ENCODE measurements around the gene ARF1.
A peak's percentile ranks its signal among the peaks of the same experiment; 100 is the strongest.

The ARF1 gene

DNA sequence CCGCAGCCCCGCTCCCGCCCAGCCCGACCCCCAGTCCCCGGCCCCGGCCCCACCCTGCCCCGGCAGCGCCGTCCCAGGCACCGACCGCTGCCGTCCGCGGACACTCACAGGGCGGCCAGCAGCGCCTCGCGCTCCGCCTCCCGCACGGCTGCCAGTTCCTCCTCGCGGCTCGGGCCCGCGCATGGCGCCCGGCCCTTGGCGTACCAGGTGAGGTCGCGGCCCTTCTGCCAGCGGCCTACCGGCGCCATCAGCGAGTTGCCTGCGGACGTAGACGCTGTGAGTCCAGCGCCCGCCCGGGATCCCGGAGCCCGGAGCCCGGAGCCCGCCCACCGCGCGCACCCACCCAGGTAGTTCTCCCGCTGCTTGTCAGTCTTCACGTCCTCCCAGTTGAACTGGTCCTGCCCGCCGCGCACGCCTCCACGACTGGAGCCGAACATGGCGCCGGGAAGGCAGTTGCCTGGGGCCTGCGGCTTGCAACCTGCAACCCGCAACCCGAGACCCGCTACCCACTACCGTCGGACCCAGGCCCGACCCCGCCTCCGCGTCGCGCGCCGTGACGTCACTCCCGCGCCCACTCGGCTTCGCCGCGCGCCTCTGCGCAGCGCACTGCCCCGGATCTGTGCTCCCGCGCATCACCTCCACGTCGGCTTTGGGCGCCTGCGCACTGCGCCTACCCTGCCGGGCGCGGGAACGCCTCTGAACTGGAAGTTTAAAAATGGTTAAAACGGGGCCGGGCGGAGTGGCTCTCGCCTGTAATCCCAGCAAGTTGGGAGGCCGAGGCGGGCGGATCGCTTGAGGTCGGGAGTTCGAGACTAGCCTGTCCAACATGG, 20.5 kb downstream of the ARF1 start, which contains the start of gene C1orf35 (continued):
- peak; percentile 78 for TF ChIP-seq ZBTB10 (tag by site-specific recombination; IDR thresholded peaks at IDR 0.05)
- TF ChIP-seq ZNF266 (tag by site-specific recombination; IDR thresholded peaks at IDR 0.05; ENCODE audit: low read depth) = no peak
- TF ChIP-seq ZNF239 (tag by site-specific recombination; IDR thresholded peaks at IDR 0.05) = no peak
- no peak for TF ChIP-seq ZNF311 (tag by site-specific recombination; IDR thresholded peaks at IDR 0.05; ENCODE audit: borderline replicate concordance)
- peak; percentile 88 for TF ChIP-seq HIC1 (tag by site-specific recombination; IDR thresholded peaks at IDR 0.05)
- TF ChIP-seq TSHZ1 (tag by site-specific recombination; IDR thresholded peaks at IDR 0.05; ENCODE audit: borderline replicate concordance) = no peak; the same call in 1 of the 2 replicates
- no peak for TF ChIP-seq ZNF530 (tag by site-specific recombination; IDR thresholded peaks at IDR 0.05; ENCODE audit: low read depth)
- TF ChIP-seq, protein P1, sequence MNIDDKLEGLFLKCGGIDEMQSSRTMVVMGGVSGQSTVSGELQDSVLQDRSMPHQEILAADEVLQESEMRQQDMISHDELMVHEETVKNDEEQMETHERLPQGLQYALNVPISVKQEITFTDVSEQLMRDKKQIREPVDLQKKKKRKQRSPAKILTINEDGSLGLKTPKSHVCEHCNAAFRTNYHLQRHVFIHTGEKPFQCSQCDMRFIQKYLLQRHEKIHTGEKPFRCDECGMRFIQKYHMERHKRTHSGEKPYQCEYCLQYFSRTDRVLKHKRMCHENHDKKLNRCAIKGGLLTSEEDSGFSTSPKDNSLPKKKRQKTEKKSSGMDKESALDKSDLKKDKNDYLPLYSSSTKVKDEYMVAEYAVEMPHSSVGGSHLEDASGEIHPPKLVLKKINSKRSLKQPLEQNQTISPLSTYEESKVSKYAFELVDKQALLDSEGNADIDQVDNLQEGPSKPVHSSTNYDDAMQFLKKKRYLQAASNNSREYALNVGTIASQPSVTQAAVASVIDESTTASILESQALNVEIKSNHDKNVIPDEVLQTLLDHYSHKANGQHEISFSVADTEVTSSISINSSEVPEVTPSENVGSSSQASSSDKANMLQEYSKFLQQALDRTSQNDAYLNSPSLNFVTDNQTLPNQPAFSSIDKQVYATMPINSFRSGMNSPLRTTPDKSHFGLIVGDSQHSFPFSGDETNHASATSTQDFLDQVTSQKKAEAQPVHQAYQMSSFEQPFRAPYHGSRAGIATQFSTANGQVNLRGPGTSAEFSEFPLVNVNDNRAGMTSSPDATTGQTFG (tag by site-specific recombination; IDR thresholded peaks at IDR 0.05; ENCODE audit: borderline replicate concordance) = no peak
- no peak for TF ChIP-seq ZBTB48 (tag by site-specific recombination; IDR thresholded peaks at IDR 0.05)
- TF ChIP-seq, protein P2, sequence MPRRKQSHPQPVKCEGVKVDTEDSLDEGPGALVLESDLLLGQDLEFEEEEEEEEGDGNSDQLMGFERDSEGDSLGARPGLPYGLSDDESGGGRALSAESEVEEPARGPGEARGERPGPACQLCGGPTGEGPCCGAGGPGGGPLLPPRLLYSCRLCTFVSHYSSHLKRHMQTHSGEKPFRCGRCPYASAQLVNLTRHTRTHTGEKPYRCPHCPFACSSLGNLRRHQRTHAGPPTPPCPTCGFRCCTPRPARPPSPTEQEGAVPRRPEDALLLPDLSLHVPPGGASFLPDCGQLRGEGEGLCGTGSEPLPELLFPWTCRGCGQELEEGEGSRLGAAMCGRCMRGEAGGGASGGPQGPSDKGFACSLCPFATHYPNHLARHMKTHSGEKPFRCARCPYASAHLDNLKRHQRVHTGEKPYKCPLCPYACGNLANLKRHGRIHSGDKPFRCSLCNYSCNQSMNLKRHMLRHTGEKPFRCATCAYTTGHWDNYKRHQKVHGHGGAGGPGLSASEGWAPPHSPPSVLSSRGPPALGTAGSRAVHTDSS (tag by site-specific recombination; IDR thresholded peaks at IDR 0.05) = no peak; the same call in 1 of the 2 replicates
- TF ChIP-seq SP3 (tag by site-specific recombination; IDR thresholded peaks at IDR 0.05) = peak; percentile 95
- no peak for TF ChIP-seq ZNF558 (tag by site-specific recombination; IDR thresholded peaks at IDR 0.05)
- peak; percentile 46 for TF ChIP-seq ZBTB11 (tag by site-specific recombination; conservative IDR thresholded peaks at IDR 0.05; ENCODE audit: low read depth)
- no peak for TF ChIP-seq ZNF138 (tag by site-specific recombination; IDR thresholded peaks at IDR 0.05; ENCODE audit: borderline replicate concordance)
- TF ChIP-seq, protein P3, sequence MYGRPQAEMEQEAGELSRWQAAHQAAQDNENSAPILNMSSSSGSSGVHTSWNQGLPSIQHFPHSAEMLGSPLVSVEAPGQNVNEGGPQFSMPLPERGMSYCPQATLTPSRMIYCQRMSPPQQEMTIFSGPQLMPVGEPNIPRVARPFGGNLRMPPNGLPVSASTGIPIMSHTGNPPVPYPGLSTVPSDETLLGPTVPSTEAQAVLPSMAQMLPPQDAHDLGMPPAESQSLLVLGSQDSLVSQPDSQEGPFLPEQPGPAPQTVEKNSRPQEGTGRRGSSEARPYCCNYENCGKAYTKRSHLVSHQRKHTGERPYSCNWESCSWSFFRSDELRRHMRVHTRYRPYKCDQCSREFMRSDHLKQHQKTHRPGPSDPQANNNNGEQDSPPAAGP (tag by site-specific recombination; IDR thresholded peaks at IDR 0.05) = peak; percentile 96
- no peak for TF ChIP-seq ZNF16 (tag by site-specific recombination; IDR thresholded peaks at IDR 0.05; ENCODE audit: low read depth)
- TF ChIP-seq BCL11B (tag by site-specific recombination; IDR thresholded peaks at IDR 0.05; ENCODE audit: low read depth) = 0 out of 2 replicates have a peak, but pooled peaks have one; percentile 51
- TF ChIP-seq ZNF521 (tag by site-specific recombination; IDR thresholded peaks at IDR 0.05) = no peak

All from HEK293 (cell line).